ENCODE data around the gene INF2. TPM values are rescaled to one million over a fixed set of nuclear protein-coding genes. Genes with fewer than 3 reads are reported as not detected.

The INF2 gene
- total RNA-seq, 1 donor from 2014 or later = 249 TPM

GRCh38 chr14:104719343-104719742, 29.9 kb downstream of the INF2 start:
- DNase-seq (ENCODE audit: low spot score in 2 of 2) = no peak
- intact Hi-C loops (cut with DNase I) = no loop called here
- H3K27ac ChIP-seq = no peak overlapping the region
- no peak overlapping the region for H3K4me3 ChIP-seq
- no peaks in the 10 kb centered on the region for H3K27me3 ChIP-seq
- peaks cover 11 to 25% of the 10 kb centered on the region in 2 donors for H3K4me1 ChIP-seq
- H3K9me3 ChIP-seq = no peaks in the 10 kb centered on the region
- H3K36me3 ChIP-seq = peaks cover 29 to 49% of the 10 kb centered on the region in 2 donors
- TF ChIP-seq CTCF (IDR thresholded peaks at IDR 0.05) = no peak

DNA sequence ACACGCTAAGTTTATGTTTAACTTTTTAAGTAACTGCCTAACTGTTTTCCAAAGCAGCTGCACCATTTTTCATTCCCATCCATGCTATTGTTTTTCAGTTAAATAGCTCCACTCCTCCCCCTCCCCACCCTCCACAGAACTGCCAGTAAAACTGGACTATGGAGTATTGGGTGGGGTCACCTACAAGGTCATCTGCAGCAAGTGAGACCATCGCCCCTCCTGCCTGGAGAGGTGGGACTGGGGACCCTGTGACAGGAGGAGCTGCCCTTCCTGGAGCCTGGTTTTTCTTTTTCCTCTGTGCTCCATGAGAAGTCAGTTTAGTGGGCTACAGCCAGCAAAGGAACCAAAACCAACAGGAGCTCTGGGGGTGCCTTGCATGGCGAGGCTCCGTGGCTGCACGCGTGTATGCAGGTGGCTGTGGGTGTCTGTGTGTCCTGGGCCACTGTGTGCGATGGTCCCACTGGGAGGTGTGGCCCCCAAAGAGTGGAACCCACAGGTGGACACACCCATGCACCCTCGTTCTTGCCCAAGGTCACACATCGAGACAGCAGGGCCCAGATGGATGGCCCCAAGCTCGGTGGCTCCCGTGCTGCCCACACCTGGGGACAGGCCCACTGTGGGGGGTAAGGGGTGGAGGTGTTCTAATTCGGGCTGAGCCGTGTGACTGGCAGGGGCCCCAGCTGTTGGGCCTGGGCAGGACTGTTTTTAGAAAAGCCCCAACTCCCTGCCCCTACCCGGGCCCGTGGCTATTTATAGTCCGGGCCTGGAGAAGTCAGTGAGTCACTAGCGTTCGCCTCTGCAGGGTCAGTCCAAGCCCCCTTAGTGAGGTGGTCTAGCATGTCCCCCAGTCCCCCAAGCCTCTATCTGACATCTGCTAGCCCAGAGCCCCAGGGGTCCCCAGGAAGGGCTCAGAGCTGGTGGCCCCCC, 32.4 kb downstream of the INF2 start:
- peak; percentile 69 to 79 for DNase-seq (ENCODE audit: low spot score in 2 of 2)
- intact Hi-C loops (cut with DNase I) = no loop called here
- H3K27ac ChIP-seq = peak overlapping the region; percentile 84 to 89
- H3K27me3 ChIP-seq = no peaks in the 10 kb centered on the region
- no peaks in the 10 kb centered on the region for H3K9me3 ChIP-seq
- TF ChIP-seq CTCF (IDR thresholded peaks at IDR 0.05) = no peak
- H3K4me1 ChIP-seq = peaks cover 22 to 47% of the 10 kb centered on the region in 2 donors
- H3K36me3 ChIP-seq = peaks cover 13 to 28% of the 10 kb centered on the region in 2 donors
- H3K4me3 ChIP-seq = no peak overlapping the region

DNA sequence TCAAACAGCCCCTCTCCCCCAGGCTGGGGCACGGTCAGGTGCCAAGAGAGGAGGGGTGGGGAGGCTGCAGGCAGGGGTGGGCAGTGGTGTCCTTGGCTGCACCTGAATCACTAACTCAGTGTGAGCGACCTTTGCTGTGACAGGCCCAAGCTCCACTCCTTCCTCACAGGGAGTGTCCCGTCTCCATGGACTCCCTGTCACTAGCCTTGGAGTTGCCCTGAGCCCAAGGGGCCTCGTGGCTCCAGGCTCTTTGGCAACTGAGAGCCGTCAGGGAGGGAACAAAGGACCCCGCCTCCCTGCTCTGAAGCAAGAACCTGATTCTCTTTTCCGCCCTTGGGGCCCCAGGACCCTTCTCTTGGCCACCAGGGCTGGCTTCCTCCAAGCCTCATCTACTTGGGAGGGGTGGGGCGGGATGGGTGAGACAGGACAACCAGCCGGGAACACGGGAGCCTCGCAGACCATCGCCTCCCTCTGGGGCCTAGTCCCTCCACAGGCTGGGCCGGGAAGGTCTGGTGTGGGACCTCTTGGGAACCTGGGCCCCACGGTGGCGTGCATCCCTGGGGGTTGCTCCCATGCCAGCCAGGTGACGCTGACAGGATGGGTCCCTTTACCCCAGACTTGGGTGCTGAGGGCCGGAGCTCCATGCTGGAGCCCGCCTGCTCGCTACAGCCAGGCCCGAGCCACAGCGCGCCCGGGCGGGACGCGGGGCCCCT, 33.7 kb downstream of the INF2 start:
- no peak for TF ChIP-seq CTCF (IDR thresholded peaks at IDR 0.05)
- Histone ChIP-seq H3K9me3 (no peaks in the 10 kb centered on the region), H3K27ac (peak overlapping the region; percentile 84 to 89)

GRCh38 chr14:104723651-104724406, 34.4 kb downstream of the INF2 start, which contains the start of gene ADSS1:
TSS of gene ADSS1 (plus strand) at chr14:104724229. CDS start at chr14:104724271, 42 bp downstream.
- peak; percentile 80 to 84 (median 83) for TF ChIP-seq CTCF (IDR thresholded peaks at IDR 0.05)
- peak in 1 of 2 donors; percentile 85 for DNase-seq (ENCODE audit: low spot score in 2 of 2)
- Histone ChIP-seq H3K27me3 (no peaks in the 10 kb centered on the region), H3K27ac (peak within 1 kb of the TSS; percentile 84 to 89), H3K4me3 (peak within 1 kb of the TSS; percentile 83 to 94), H3K36me3 (peaks cover 12 to 14% of the 10 kb centered on the region in 2 donors), H3K4me1 (peaks cover 24 to 47% of the 10 kb centered on the region in 2 donors), H3K9me3 (no peaks in the 10 kb centered on the region)
- intact Hi-C loops (cut with DNase I) = loop anchor here (1.0 kb wide), 2 partner anchors 25 to 28 kb away; no protein-coding TSS in a partner anchor

More for the DNA sequence above, 33.7 kb downstream of the INF2 start:
- H3K36me3 ChIP-seq = peaks cover 13 to 18% of the 10 kb centered on the region in 2 donors
- no peaks in the 10 kb centered on the region for H3K27me3 ChIP-seq
- H3K4me3 ChIP-seq = peak overlapping the region; percentile 83 to 94
- DNase-seq (ENCODE audit: low spot score in 2 of 2) = no peak
- intact Hi-C loops (cut with DNase I) = loop anchor here (1.0 kb wide), 1 partner anchor 29 kb away; no protein-coding TSS in a partner anchor
- peaks cover 24 to 47% of the 10 kb centered on the region in 2 donors for H3K4me1 ChIP-seq
